ENCODE results near the gene MANSC1. TPM values are rescaled to one million over a fixed set of nuclear protein-coding genes. Genes with fewer than 3 reads are reported as not detected.

The MANSC1 gene
- total and polyA plus RNA-seq, 2 donors (not counting 1 experiment from before 2014, with no cell fraction given): 0.09 to 0.32 TPM

- Mint-ChIP-seq H3K27me3 (peaks cover 3% of the 10 kb centered on the region), H3K4me3 (peak within 1 kb of the TSS; percentile 92), H3K4me1 (peaks cover 31% of the 10 kb centered on the region), H3K27ac (peak within 1 kb of the TSS; percentile 94), H3K9me3 (ENCODE audit: insufficient read depth) (no peaks in the 10 kb centered on the region)
- DNase-seq (peak; percentile 100), ATAC-seq (ENCODE audit: low read depth) (peak; percentile 92)
- intact Hi-C loops (cut with micrococcal nuclease): loop anchor here (1.0 to 10.0 kb wide), 18 partner anchors 19 to 1744 kb away; partner anchors contain the start of genes CREBL2, DDX47, GPR19 and HEBP1
- Histone ChIP-seq H3K36me3 (replicated peaks in 1 of 2; ENCODE audit: control extremely low read depth in 1 of 2, control insufficient read depth in 1 of 2, extremely low read depth in 1 of 2, insufficient read depth in 2 of 2, low read length in 1 of 2) (peaks cover 0 to 4% of the 10 kb centered on the region in 2 experiments), H3K4me1 (ENCODE audit: control insufficient read depth in 2 of 2, insufficient read depth in 2 of 2, low read length in 2 of 2) (peaks cover 21 to 25% of the 10 kb centered on the region in 2 donors), H3K27ac (ENCODE audit: low read length in 2 of 2) (peak within 1 kb of the TSS; percentile 91 to 95), H3K4me3 (ENCODE audit: control extremely low read depth in 1 of 5, extremely low read depth in 1 of 5, insufficient read depth in 1 of 5, low read depth in 2 of 5, low read length in 4 of 5) (peak within 1 kb of the TSS; percentile 74 to 93 (median 81)), H3K79me2 (ENCODE audit: control insufficient read depth, insufficient read depth, low read length) (peaks cover 40% of the 10 kb centered on the region), H3K9ac (ENCODE audit: low read length) (peak within 1 kb of the TSS; percentile 83), H3K4me2 (replicated peaks; ENCODE audit: low read depth, low read length, poor library complexity, severe bottlenecking) (peak within 1 kb of the TSS; percentile 80), H3K27me3 (replicated peaks in 1 of 4; ENCODE audit: control extremely low read depth in 1 of 4, control insufficient read depth in 3 of 4, insufficient read depth in 4 of 4, low read length in 3 of 4) (no peaks in the 10 kb centered on the region), H3K9me3 (ENCODE audit: control extremely low read depth in 1 of 3, control insufficient read depth in 2 of 3, insufficient read depth in 1 of 3, low read length in 2 of 3) (no peaks in the 10 kb centered on the region), H4K20me1 (ENCODE audit: control insufficient read depth, insufficient read depth, low read length, poor library complexity, severe bottlenecking) (no peaks in the 10 kb centered on the region), H2AFZ (ENCODE audit: insufficient read depth, low read depth, low read length, poor library complexity, severe bottlenecking) (peak within 1 kb of the TSS; percentile 66)
- TF ChIP-seq EZH2 (IDR thresholded peaks at IDR 0.05; ENCODE audit: borderline replicate concordance, insufficient read depth, low read depth, low read length, poor library complexity, severe bottlenecking) (no peak), CTCF (IDR thresholded peaks at IDR 0.05) (peak; percentile 11)
- ChIA-PET CTCF (interaction anchor here (0.7 to 5.4 kb wide), 24 partner anchors 9 to 775 kb away, joined by 3 to 47 read pairs (median 5); partner anchors contain the start of genes CREBL2 and DUSP16), POLR2A (interaction anchor here (0.6 to 3.3 kb wide), 11 partner anchors 10 to 430 kb away, joined by 3 to 54 read pairs (median 3); partner anchors contain the start of genes CDKN1B, CREBL2 and GPR19)
- WGBS (ENCODE audit: insufficient coverage): under 1% methylated on average over 71 of the region's 72 CpGs
Measured at GRCh38 chr12:12356896-12357718, 7.1 kb upstream of the MANSC1 start, which contains the start of gene BORCS5. Gene BORCS5, plus strand, starts transcription at chr12:12357078. Its CDS starts 374 bp downstream, at chr12:12357452.

All from B cell (primary cell).